GM21526 (cell line): Measurements from ENCODE around the gene RAB24.
A peak's percentile ranks its signal among the peaks of the same experiment; 100 is the strongest.
"Not testable (repeated sequence)": the region's sequence is repeated elsewhere in the genome, so short reads cannot be mapped to it uniquely, and the experiment has no call there.

Experiments used
- ATAC-seq: cut with Tn5 transposase; IDR thresholded peaks from one replicate; pipeline ENCODE4 v1.9.1; 2021; ENCODE audit warnings: moderate library complexity; ENCODE audit not compliant: unreplicated experiment, low FRiP score

The RAB24 gene

DNA sequence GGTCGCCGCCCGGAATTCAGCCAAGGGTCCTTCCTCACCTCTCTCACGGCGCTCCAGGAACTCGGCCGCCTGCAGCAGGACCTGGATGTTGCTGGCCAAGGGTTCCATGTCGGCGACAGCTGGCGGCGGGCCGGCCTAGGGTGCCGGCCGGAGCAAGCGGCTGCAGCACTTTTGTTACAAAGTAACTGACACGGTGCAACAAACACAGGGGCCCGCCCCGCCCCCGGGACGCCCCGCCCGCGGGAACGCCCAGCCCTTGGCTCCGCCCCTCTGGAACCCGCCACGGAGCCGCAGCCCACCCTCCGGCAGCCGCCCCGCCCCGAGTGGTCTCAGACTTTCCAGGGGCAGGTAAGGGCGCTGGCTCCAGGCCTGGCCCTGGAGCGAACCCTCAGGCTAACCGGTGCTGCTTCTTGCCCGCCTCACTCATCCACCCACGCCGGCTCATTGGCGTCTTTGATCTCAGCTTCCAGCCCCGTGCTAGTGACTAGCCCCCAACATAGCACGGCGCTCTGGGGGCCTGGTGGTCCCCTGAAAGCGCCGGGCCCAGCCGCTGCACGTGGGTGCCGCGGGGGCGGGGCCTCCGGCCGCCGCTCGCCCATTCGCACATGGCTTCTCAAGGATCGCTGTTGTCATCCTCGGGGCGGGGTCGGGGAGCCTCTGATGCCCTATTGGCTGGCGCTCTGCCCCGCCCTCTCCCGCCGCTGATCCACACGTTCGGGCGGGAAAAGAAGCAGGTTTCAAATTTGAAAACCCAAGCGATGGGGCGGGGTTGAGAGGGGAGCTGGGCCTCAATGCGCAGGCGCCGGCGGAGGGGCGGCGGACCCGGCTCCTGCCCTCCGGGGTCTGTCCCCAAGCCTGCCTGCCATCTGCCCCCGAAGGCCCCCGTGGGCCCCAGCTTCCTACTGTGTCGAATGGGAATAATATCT lies 8.5 kb upstream of the RAB24 start, which contains the start of gene MXD3:
Gene MXD3 (minus strand): TSS at position 176 of the 926 bp plus-strand sequence. CDS start 68 bp downstream, at position 108.
- ATAC-seq: peak; percentile 62

DNA sequence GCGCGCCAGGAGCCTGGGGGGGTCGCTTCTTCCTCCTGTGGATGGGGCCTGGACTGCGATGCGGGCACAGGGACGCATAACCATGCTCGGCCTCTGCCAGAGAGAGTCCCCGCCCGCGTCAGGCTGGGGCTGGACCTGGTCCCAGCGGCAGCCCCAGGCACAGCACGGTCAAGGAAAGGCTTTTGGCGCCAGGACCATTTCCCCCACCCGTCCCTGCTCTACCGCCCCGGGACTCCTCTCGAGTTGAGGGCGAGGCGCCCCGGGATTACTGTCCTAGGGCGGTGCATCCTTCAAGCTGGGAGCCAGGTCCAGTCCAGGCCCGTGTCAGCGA lies 7.8 kb upstream of the RAB24 start:
- ATAC-seq: peak; percentile 2

- no peak for ATAC-seq
These were observed 7.4 kb upstream of the RAB24 start for GRCh38 chr5:177310757-177311391.

DNA sequence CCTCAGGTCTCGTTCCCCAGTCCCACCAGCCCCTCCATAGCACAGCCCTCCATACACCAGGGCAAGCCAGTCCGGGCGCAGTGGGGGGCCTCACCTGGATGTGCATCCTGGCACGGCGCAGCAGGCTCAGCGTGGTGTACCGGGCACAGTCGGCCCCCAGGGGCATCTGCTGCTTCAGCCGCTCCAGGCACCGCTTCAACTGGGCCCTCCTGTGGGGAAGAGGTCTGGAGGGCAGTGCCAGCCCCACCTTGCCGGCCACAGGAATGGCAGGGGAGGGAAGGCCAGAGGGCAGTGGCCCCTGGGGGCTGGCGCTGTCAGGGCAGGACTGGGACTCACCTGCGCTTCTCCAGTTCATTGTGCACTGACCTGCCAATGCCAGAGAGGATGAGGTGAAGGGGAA lies 6.8 kb upstream of the RAB24 start:
- no peak for ATAC-seq

DNA sequence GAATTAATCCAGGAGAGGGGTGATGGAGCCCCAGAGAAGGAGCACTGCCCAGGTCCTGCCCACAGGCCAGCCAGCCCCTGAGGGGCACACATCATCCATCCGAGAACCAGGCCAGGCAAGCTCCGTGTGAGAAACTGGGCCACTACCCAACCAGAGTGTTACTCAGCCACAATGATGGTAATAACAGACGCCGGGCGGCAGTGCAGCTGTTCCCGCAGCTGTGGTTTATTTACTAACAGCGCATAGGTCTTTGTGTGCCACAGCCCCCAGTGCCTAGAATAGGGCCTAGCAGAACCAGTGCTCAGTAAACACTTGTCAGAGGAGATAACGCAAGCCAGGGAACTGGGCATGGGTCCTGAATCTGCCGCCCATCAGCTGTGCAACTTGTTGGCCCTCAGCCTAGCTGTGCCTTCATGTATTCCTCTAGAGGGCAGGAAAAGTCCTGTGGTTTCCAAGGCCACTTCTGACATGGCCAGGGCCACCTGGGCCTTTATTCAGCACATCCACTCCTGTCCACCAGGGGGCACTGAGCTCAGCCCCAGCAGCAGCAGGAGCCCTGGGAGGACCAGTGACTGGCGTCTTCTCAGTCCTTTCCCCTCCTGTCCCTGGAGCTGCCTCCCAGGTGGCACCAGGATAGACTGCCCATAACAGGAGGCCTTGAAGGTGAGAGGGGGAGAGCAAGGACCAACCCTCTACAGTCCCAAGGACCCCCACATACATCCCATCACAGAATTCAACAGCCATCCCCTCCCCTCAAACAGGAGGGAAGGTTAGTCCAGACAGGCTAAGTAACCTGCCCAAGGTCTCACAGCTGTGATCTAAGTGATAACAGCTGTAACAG lies 6.1 kb upstream of the RAB24 start:
- no peak for ATAC-seq

DNA sequence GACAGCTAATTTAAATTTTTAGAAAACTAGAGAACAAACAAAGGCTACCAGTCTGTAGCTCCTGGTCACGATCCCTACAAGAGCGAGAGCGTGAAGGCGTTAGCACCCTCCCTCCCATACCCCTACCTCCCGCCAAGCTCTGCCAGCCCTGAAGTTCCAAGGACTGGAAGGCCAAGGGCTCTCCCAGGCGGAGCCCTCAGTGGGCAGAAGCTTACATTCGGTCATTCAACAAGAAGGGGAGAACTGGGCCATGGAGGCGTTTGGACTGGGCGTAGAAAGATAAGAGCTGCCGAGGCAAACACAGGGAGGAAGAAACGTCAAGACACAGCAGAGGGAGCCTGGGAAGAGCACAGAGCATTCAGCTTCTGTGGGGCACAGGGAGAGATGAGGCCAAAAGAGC lies 5.2 kb upstream of the RAB24 start:
- no peak for ATAC-seq

DNA sequence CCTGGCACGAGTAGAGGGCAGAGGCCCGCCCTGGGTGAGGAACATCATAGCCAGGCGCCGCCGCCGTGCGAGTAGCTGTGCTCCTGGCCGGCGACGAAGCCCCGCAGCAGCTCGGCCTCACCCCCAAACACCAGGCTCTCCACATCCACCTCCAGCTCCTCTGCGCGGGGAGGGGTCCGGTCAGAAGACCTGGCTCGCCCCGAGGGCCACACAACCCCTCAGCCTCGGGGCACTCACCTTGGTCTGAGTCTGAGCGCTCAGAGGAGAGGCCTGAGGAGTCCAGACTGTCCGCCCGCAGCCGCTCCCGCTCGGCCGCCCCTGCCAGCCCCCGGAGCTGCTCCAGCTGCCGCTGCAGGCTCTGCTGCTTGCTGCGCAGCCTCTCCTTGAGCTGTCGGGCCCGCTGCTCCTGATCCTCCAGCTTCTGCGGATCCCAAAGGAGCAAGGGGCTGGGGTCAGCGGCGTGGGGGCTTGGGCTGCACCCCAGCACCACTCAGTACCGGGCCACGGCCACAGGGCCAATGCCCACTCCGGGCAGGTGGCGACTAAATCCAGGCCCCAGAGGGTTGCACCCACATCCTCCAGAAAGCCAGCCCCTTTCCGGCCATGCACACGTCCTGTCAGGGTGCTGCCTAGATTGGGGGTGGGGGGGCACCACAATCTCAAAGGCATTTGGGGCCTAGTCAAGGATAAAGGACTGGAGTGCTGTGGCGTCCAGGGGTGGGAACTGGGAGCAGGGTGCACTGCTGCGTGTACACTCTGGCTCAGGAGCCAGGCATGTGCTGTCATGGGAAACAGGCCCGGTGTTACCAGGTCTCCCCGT lies 4.2 kb upstream of the RAB24 start:
- ATAC-seq: no peak

DNA sequence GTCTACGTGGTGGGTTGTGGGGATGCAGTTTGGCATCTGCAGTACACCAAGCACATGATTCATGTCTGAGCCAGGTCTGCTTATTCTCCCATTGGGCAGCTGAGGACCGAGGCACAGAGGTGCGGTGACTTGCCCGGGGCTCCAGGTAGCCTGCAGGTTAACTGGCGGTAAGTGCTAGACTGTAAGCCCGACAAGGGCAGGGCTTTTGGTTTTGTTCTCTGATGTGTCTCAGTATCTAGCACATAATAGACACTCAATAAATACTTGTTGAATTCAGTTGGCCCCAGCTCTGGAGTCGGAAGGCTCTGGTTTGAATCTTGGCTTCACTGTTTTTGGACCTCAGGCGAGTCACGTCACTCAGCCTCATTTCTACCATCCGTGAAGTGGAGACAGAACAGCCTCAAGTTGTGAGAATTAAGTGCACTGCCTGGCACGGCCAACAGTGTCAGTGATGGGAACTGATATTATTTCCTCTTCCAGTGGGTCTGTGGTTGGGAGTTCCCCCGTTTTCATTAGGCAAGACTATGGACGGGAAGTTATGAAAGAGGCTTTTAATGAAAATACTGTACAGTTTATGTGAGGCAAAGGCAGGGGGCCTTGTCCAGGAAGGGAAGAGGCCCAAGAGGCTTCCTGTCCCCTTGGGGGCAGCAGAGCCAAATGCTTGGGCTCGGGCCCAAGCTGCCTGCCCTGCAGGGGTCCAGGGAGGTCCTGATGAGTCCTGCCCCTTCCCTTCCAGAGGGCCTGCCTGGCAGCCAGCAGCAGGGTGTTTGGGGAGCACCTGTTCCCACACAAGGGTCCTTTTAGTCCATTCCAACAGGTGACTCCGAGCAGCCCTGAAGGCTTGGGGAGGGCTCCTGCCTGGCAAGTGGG lies 3.4 kb upstream of the RAB24 start:
- ATAC-seq: no peak

DNA sequence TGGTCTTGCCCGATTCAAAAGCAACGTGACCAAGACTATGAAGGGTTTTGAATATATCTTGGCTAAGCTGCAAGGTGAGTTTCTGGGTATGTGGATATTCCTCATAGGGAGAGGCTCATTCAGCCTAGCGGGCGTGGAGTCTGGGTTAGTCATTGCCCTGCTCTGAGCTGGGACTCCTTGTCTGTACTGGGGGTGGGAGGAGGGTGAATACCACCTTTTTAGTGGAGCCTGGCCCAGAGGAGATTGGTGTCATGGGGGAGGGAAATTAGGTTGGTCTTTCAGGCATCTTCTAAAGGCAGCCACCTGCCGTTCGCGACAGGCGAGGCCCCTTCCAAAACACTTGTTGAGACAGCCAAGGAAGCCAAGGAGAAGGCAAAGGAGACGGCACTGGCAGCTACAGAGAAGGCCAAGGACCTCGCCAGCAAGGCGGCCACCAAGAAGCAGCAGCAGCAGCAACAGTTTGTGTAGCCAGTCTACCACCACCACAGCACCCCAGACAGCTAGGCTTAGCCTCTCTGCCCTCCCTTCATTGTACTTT lies 2.7 kb upstream of the RAB24 start:
- not testable (repeated sequence) for ATAC-seq

DNA sequence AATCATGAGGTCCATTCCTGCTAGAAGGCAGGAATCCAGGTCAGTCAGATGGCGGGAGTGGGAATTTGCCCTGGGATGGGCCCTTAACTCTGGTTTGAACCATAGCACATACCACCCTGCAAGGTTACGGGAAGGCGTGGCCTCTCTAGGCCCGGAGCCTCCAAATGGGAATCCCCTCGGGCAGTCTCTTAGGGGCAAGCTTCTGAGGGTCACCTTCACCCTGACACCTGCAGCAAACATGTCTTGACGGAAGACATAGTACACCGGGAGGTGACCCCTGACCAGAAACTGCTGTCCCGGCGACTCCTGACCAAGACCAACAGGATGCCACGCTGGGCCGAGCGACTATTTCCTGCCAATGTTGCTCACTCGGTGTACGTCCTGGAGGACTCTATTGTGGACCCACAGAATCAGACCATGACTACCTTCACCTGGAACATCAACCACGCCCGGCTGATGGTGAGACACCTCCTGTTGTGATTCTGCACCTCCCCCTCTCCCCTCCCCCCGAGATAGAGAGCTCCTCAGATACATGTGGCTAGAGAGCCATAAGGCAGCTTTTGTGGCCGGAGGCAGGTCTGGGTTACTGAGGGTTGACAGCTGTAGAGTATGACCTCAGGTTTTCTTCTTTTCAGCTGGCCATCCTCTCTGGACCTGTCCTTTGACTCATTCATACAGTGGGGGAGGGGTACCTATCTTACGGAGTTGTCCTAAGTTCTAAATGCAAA lies 1.0 kb upstream of the RAB24 start:
- ATAC-seq: no peak

GRCh38 chr5:177303925-177304391 lies 439 bp upstream of the RAB24 start:
- ATAC-seq: no peak

- no peak for ATAC-seq
These were observed 987 bp downstream of the RAB24 start for GRCh38 chr5:177302354-177303110.

- no peak for ATAC-seq
These were observed 1.9 kb downstream of the RAB24 start for GRCh38 chr5:177301503-177302165.

DNA sequence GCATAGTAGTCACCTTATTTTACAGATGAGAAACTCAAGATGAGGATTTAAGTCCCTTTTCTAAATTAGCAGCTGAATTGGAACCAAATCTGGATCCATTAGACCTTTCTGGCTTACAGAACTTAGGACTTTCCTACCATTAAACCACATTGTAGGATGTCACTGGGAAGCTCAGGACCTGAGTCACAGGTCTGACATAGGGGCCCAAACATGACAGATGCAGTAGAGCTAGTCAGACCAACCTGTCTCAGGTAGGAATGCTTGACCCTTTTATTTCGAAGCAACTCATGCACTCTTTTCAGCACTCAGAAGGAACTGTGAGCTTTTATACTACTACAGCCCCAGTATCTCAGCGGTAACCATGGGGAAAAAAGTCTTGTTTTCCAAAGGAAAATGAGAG lies 2.6 kb downstream of the RAB24 start:
- no peak for ATAC-seq

DNA sequence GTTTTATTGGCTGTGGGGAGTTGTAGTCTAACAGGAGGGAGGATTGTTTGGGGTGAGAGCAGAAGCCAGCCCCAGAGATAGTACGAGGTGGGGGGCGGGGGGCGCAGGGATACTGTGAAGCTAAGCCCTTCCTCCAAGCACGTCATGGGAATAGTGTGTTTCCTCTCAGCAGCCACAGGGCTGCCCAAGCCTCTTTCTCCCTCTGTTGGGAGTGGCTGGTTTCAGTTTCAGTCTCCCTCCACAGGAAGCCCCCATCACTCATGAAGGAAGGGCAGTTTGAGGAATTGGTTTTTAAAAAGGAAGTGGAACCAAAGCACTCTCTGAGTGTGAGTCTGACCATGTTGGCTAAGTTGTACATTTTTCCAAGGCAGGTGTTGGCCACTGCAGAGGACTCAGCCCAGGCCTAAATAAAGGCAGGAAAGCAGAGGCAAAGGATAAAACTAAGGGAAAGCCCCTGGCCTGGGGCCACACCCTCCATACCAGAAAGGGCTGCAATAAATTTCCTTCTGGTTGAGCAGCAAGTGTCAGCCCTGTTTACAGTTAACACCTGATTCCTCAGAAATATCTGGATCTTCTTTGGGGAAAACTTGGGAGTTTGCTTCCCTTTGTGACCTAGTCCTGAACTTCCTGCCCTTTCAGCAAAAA lies 3.2 kb downstream of the RAB24 start:
- peak; percentile 40 for ATAC-seq

GRCh38 chr5:177299697-177300096 lies 3.8 kb downstream of the RAB24 start:
- ATAC-seq: no peak

DNA sequence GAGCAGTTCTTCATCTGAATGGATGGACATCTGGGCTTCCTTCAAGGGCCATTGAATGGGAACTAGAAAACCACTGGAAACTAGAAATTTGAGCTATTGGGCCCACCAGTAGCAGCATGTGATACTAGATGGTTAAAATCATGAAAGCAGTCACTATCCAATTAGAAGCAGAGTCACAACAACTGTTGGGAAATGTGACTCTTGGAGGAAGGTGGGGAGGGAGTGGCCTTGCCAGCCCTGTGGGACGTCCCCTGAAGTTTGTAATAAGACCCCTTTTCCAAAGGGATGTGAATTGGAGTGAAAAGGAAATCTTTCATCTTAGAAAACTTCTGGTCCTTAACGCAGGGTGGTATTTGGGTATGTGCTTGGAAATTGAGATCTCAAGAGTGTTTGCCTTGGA lies 5.6 kb downstream of the RAB24 start:
- no peak for ATAC-seq
